Colonic mucosa (tissue), 4 donors: ENCODE measurements around the gene ATP6V1G2. TPM values are rescaled to one million over a fixed set of nuclear protein-coding genes. Genes with fewer than 3 reads are reported as not detected.

Source experiments
- DNase-seq: peaks from one replicate; pipeline ENCODE4 v3.0.0-alpha.2; 2020
- H3K27ac ChIP-seq: fragments of 200-600 bp; one replicate; pipeline ENCODE4 v1.8.0; 2021
- H3K27me3 ChIP-seq: fragments of 200-600 bp; one replicate; pipeline ENCODE4 v1.8.0; 2021
- H3K36me3 ChIP-seq: fragments of 200-600 bp; one replicate; pipeline ENCODE4 v1.8.0; 2021
- H3K4me1 ChIP-seq: fragments of 200-600 bp; one replicate; pipeline ENCODE4 v1.8.0; 2021; ENCODE audit warnings: mild to moderate bottlenecking
- H3K4me3 ChIP-seq: fragments of 200-600 bp; one replicate; pipeline ENCODE4 v1.8.0; 2021
- H3K9ac ChIP-seq, 2 donors: one replicate each; pipeline ENCODE4 v1.7.0; 2013; ENCODE audit warnings: control low read depth in 2 of 2, low read depth in 2 of 2, low read length in 2 of 2
- H3K9me3 ChIP-seq: fragments of 200-600 bp; one replicate; pipeline ENCODE4 v1.8.0; 2021
- CTCF ChIP-seq: fragments of 200-600 bp; IDR thresholded peaks from one replicate; pipeline ENCODE4 v1.8.0; 2022; ENCODE audit warnings: antibody characterized with exemption, mild to moderate bottlenecking
- intact Hi-C: fragments of 100-400 bp; cut with DNase I; formaldehyde crosslinking; loops from one replicate; pipeline ENCODE4 v1.14.1; 2022
- total RNA-seq, 2 donors: library from RNA; stranded (reverse); fragmentation: NEBNext Ultra II Directional in 1 of 2; extraction: Animal tissue kit (Norgen Biotek cat#: 25700) in 1 of 2; gene quantifications; one replicate each; pipeline ENCODE4 v1.2.1, GENCODE V29; 2021
- donor health status: healthy.
- donor health status: DM: no; HTN: no; CAD: no.
- donor health status: DM: no; HTN: no; CAD: no.

The ATP6V1G2 gene
- total RNA-seq, 2 donors from 2014 or later = 0.57 to 0.85 TPM

DNA sequence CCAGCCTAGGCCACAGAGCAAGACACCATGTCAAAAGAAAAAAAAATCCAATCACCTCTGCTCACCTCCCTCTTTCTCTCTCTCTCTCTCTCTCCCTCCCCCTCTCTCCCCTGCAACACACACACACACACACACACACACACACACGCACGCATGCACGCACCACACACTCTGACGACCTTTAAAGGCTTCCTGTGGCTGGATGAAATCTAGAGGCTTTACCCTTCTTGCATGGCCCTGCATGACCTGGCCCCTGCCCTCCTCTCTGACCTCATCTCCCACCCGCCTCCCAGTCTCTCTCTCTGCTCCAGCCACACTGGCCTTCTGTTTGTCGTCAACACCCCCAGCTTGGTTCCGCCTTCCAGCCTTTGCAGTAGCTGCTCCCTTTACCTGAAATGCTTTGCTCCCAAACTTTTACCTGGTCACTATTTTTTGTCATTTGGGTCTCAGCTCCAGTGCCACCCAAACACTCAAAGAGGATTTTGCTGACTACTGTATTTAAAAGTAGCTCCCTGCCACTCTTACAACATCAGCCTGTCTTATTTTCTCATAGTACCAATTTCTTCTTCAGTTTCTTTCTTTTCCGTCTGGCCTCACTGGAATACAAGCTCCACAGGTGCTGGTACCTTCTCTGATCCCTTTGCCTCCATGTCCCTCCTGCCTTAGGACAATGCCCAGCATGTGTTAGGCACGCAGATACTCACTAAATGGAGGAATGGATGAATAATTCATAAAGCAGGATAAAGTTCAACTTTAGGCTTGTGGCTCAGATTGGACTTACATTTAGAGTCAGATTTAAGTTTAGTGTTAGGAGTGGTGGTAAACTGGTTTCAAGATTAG lies 21.3 kb upstream of the ATP6V1G2 start:
- no peak for DNase-seq
- intact Hi-C loops = no loop called here
- no peak for TF ChIP-seq CTCF
- Histone ChIP-seq H3K4me3 (no peak overlapping the region), H3K27me3 (no peaks in the 10 kb centered on the region), H3K4me1 (no peaks in the 10 kb centered on the region), H3K27ac (no peak overlapping the region), H3K9ac (no peak overlapping the region), H3K9me3 (no peaks in the 10 kb centered on the region), H3K36me3 (no peaks in the 10 kb centered on the region)

DNA sequence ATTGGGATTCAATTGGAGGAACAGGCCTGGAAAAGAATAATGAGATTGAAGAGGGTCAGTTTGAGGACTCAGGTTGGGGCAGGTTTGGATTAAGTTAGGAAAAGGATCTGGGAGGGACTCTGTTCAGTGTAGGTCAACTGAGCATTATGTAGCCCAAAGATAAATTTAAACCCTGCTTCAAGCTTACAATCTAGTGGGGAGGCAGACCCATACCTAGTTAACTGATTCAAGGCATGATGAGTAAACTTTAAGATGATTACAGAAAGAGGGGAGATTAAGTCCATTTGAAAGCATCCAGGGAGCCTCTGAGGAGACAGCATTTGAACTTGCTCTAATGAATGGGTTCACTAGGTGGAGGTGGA lies 14.3 kb upstream of the ATP6V1G2 start:
- Histone ChIP-seq H3K9ac (peak overlapping the region in 1 of 2 donors; percentile 12), H3K4me3 (no peak overlapping the region), H3K4me1 (no peaks in the 10 kb centered on the region), H3K9me3 (no peaks in the 10 kb centered on the region), H3K27ac (peak overlapping the region; percentile 36), H3K27me3 (no peaks in the 10 kb centered on the region), H3K36me3 (no peaks in the 10 kb centered on the region)
- TF ChIP-seq CTCF = no peak
- DNase-seq = no peak
- intact Hi-C loops = no loop called here

DNA sequence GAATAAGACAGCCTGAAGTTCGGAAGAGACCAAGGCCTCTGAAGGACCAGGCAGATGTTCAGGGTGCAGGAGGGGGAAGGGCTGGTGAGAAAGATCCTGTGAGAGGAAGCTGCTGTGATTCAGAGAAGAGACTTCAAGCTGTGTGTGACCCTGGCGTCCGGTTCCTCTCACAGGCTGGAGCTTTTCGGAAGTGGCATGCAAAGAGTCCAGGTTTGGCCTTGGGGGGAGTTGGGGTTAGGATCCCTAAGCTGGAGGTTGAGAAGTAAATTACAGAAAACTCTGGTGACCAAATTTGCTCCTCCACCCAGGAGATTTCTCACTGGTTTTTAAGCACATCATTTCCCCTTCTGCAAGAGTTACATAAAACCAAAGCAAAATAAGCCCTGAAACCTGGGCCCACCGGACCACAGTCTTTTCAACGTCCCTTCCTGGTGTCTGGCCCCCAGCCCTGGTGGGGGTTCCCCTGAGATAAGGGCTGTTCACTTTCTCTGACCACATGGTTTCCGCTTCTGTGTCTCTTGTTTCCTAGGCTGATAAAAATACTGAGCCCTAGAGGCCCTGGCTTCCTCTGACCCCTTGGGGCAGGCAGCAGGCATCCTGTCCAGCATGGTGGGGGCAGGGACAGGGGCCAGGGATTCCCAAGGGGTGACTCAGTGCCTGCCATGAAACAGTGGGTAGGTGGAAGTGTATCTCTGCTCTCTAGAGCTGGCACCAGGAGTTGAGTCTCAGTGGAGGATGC lies 13.7 kb upstream of the ATP6V1G2 start:
- no peaks in the 10 kb centered on the region for H3K9me3 ChIP-seq
- no peak for TF ChIP-seq CTCF
- H3K9ac ChIP-seq = peak overlapping the region in 1 of 2 donors; percentile 12
- intact Hi-C loops = no loop called here
- no peaks in the 10 kb centered on the region for H3K36me3 ChIP-seq
- no peak for DNase-seq
- H3K4me3 ChIP-seq = no peak overlapping the region
- H3K27me3 ChIP-seq = no peaks in the 10 kb centered on the region
- H3K4me1 ChIP-seq = no peaks in the 10 kb centered on the region
- peak overlapping the region; percentile 36 for H3K27ac ChIP-seq

DNA sequence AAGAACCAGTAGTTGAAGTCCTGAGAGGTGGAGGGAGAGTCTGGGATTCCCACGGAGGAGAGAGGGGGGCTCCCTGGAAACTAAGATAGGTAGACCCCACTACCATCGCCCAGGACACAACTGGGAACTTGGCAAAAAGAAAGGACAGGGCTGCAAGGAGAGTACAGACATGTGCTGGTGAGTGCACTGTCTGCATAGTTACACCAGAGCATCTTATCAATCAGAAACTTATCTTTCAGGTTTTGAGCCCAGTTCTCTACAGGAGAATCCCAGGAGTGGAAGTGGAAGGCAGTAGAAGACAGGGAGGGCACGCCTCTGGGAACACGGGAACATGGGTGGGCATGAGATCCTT lies 13.2 kb upstream of the ATP6V1G2 start:
- Histone ChIP-seq H3K9me3 (no peaks in the 10 kb centered on the region), H3K27me3 (no peaks in the 10 kb centered on the region), H3K9ac (peak overlapping the region in 1 of 2 donors; percentile 44), H3K36me3 (no peaks in the 10 kb centered on the region), H3K27ac (peak overlapping the region; percentile 36), H3K4me3 (no peak overlapping the region), H3K4me1 (no peaks in the 10 kb centered on the region)
- intact Hi-C loops = no loop called here
- no peak for TF ChIP-seq CTCF
- DNase-seq = no peak

- peak overlapping the region; percentile 36 for H3K27ac ChIP-seq
- H3K4me3 ChIP-seq = no peak overlapping the region
- no peak for DNase-seq
- H3K4me1 ChIP-seq = no peaks in the 10 kb centered on the region
- peak overlapping the region in 1 of 2 donors; percentile 44 for H3K9ac ChIP-seq
- H3K27me3 ChIP-seq = no peaks in the 10 kb centered on the region
- no peaks in the 10 kb centered on the region for H3K36me3 ChIP-seq
- H3K9me3 ChIP-seq = no peaks in the 10 kb centered on the region
- TF ChIP-seq CTCF = no peak
- intact Hi-C loops = no loop called here
Observed at GRCh38 chr6:31558631-31559500, 12.5 kb upstream of the ATP6V1G2 start.
